HL-60 (cell line): Measurements from ENCODE around the gene NMNAT1.

Source experiments
- DNase-seq, 2 experiments: peaks; one replicate each; pipeline ENCODE4 v3.0.0-alpha.2; 2010 to 2020; ENCODE audit warnings: low read depth in 1 of 2, low spot score in 1 of 2
- H3K27ac ChIP-seq: fragments of 250-450 bp; sonication (Bioruptor Pico); replicated peaks from 2 replicates; pipeline ENCODE4 v1.5.1; 2020; ENCODE audit warnings: mild to moderate bottlenecking, moderate library complexity
- H3K27me3 ChIP-seq: fragments of 250-450 bp; sonication (Bioruptor Pico); 2 replicates; pipeline ENCODE4 v1.5.1; 2021; ENCODE audit warnings: mild to moderate bottlenecking, moderate library complexity; ENCODE audit not compliant: insufficient read depth, poor library complexity, severe bottlenecking
- H3K4me3 ChIP-seq: replicated peaks from 2 replicates; pipeline ENCODE4 v1.5.1; 2011; ENCODE audit warnings: mild to moderate bottlenecking, control low read depth, low read length; ENCODE audit not compliant: insufficient read depth
- GABPA ChIP-seq: IDR thresholded peaks from 2 replicates; pipeline ENCODE4 v1.6.1; 2012; ENCODE audit warnings: low read depth
- POLR2AphosphoS5 ChIP-seq: IDR thresholded peaks from 2 replicates; pipeline ENCODE4 v1.6.1; 2012; ENCODE audit warnings: low read depth
- SPI1 ChIP-seq: IDR thresholded peaks from 2 replicates; pipeline ENCODE4 v1.6.1; 2012; ENCODE audit warnings: low read depth, mild to moderate bottlenecking, borderline replicate concordance
- TF ChIP-seq, protein P1 (sequence below): IDR thresholded peaks from 2 replicates; pipeline ENCODE4 v1.6.1; 2012; ENCODE audit warnings: low read depth; ENCODE audit not compliant: insufficient replicate concordance
- TF ChIP-seq, protein P2 (sequence below): IDR thresholded peaks from one replicate; pipeline ENCODE4 v1.5.1; 2011; ENCODE audit warnings: low read length, control low read depth, inconsistent platforms; ENCODE audit not compliant: insufficient read depth

Gene NMNAT1

DNA sequence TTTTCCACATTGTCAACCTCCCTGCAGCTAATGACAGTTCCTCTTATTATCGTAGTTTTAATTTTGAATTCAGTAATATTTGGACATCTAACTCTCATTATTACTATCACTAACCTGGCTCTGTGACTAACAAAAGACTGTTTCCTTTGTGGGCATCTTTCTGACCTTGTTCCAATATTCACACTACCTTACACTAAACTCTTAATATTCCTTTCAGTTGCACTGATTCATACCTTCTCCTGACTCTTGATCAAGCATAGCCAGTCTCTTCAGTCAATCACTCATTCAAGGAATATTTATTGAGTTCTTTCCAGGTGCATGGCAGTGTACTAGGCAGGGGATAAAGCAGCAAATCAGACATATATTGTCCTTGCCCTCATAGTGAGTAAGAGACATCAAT, 25.4 kb upstream of the NMNAT1 start:
- DNase-seq = no peak
- H3K4me3 ChIP-seq = no peak overlapping the region
- TF ChIP-seq GABPA (no peak), SPI1 (no peak), POLR2AphosphoS5 (no peak)
- TF ChIP-seq, protein P1, sequence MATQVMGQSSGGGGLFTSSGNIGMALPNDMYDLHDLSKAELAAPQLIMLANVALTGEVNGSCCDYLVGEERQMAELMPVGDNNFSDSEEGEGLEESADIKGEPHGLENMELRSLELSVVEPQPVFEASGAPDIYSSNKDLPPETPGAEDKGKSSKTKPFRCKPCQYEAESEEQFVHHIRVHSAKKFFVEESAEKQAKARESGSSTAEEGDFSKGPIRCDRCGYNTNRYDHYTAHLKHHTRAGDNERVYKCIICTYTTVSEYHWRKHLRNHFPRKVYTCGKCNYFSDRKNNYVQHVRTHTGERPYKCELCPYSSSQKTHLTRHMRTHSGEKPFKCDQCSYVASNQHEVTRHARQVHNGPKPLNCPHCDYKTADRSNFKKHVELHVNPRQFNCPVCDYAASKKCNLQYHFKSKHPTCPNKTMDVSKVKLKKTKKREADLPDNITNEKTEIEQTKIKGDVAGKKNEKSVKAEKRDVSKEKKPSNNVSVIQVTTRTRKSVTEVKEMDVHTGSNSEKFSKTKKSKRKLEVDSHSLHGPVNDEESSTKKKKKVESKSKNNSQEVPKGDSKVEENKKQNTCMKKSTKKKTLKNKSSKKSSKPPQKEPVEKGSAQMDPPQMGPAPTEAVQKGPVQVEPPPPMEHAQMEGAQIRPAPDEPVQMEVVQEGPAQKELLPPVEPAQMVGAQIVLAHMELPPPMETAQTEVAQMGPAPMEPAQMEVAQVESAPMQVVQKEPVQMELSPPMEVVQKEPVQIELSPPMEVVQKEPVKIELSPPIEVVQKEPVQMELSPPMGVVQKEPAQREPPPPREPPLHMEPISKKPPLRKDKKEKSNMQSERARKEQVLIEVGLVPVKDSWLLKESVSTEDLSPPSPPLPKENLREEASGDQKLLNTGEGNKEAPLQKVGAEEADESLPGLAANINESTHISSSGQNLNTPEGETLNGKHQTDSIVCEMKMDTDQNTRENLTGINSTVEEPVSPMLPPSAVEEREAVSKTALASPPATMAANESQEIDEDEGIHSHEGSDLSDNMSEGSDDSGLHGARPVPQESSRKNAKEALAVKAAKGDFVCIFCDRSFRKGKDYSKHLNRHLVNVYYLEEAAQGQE = no peak
- TF ChIP-seq, protein P2, sequence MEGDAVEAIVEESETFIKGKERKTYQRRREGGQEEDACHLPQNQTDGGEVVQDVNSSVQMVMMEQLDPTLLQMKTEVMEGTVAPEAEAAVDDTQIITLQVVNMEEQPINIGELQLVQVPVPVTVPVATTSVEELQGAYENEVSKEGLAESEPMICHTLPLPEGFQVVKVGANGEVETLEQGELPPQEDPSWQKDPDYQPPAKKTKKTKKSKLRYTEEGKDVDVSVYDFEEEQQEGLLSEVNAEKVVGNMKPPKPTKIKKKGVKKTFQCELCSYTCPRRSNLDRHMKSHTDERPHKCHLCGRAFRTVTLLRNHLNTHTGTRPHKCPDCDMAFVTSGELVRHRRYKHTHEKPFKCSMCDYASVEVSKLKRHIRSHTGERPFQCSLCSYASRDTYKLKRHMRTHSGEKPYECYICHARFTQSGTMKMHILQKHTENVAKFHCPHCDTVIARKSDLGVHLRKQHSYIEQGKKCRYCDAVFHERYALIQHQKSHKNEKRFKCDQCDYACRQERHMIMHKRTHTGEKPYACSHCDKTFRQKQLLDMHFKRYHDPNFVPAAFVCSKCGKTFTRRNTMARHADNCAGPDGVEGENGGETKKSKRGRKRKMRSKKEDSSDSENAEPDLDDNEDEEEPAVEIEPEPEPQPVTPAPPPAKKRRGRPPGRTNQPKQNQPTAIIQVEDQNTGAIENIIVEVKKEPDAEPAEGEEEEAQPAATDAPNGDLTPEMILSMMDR = no peak
- H3K27ac ChIP-seq = no peak overlapping the region
- H3K27me3 ChIP-seq = no peaks in the 10 kb centered on the region

DNA sequence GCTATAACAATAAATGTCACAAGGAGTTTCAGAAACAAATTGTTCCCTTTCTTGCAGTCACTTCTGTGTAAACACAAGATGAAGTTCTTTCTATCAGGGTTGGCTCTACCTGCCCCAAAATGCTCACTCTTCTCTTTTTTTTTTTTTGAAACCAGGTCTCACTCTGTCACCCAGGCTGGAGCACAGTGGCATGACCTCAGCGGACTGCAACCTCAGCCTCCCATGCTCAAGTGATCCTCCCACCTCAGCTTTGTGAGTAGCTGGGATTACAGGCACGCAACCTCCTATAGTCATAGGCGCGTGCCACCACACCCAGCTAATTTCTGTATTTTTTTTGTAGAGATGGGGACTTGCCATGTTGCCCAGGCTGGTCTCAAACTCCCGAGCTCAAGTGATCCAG, 22.7 kb upstream of the NMNAT1 start:
- DNase-seq = no peak
- TF ChIP-seq, protein P2 = no peak
- TF ChIP-seq, protein P1 = no peak
- no peak for TF ChIP-seq SPI1
- no peak for TF ChIP-seq GABPA
- TF ChIP-seq POLR2AphosphoS5 = no peak
- no peaks in the 10 kb centered on the region for H3K27me3 ChIP-seq
- H3K27ac ChIP-seq = no peak overlapping the region
- no peak overlapping the region for H3K4me3 ChIP-seq

DNA sequence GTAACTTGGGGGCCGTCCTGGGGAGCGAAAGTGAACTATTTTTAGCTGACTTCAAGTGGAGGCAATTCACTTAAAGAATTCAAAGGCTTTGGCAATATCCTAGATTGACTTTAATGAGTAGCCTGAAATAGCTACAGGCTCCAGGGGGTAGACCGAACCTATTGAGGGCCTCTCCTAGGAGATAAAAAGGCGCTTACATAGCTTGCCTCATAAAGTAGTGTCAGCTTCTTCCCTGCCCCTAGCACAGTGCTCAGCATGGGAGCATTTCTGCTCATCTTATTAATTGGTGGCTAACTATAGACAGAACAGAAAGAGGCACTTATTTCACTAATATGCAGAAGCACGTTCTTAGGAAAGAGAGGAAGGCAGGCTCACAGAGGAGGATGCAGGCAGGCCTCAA, 20.9 kb upstream of the NMNAT1 start:
- no peak for DNase-seq
- Histone ChIP-seq H3K27ac (no peak overlapping the region), H3K4me3 (no peak overlapping the region), H3K27me3 (no peaks in the 10 kb centered on the region)
- TF ChIP-seq, protein P2 = no peak
- TF ChIP-seq SPI1 = no peak
- TF ChIP-seq GABPA = no peak
- no peak for TF ChIP-seq POLR2AphosphoS5

DNA sequence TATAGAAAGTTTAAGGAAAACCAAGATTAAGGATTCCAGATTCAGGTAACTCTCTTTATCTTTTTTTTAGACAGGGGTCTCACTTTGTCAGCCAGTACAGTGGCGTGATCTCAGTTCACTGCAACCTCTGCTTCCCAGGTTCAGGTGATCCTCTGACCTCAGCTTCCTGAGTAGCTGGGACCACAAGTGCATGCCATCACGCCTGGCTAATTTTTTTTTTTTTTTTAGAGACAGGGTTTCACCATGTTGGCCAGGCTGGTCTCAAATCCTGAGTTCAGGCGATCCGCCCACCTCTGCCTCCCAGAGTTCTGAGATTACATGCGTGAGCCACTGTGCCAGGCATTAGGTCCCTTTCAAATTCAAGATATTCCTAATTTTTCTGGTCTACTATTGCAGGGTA, 16.0 kb upstream of the NMNAT1 start:
- DNase-seq = no peak
- Histone ChIP-seq H3K27ac (no peak overlapping the region), H3K27me3 (no peaks in the 10 kb centered on the region), H3K4me3 (no peak overlapping the region)
- TF ChIP-seq POLR2AphosphoS5 = no peak
- no peak for TF ChIP-seq SPI1
- no peak for TF ChIP-seq GABPA
- TF ChIP-seq, protein P2 = no peak
- TF ChIP-seq, protein P1 = no peak
